MV-4-11 (cell line): ENCODE data around the gene DPPA4.

Experiments used
- DNase-seq: peaks from one replicate; lab custom pipeline; 2025; lab: John Stamatoyannopoulos, UW

DPPA4 gene

GRCh38 chr3:109338322-109338721, 976 bp upstream of the DPPA4 start:
- no peak for DNase-seq

- DNase-seq = no peak
Measured at GRCh38 chr3:109336291-109336861, 970 bp downstream of the DPPA4 start.

GRCh38 chr3:109334572-109334971, 2.8 kb downstream of the DPPA4 start:
- DNase-seq = no peak

- no peak for DNase-seq
Measured at GRCh38 chr3:109331692-109332091, 5.7 kb downstream of the DPPA4 start.

- DNase-seq = no peak
Measured at GRCh38 chr3:109330405-109330804, 6.9 kb downstream of the DPPA4 start.

DNA sequence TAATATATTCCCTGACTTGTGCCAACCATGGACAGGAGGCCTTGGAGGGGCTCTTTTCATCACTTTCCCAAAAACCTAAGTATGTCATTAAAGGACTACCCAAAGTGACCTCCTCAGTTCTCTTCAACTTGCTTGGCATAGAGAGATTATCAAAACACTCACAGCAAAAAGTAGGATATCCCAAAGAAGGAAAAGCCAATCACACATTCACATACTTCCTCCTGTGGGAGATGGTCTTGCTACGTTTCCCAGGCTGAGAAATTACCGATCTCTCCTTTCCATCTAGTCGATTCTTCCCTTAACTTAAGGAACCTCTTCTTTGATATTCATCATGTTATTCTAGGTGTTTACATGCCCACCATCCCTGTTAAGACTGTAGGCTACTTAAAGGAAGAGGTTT, 9.1 kb downstream of the DPPA4 start:
- no peak for DNase-seq

GRCh38 chr3:109325657-109326056, 11.7 kb downstream of the DPPA4 start:
- no peak for DNase-seq

DNA sequence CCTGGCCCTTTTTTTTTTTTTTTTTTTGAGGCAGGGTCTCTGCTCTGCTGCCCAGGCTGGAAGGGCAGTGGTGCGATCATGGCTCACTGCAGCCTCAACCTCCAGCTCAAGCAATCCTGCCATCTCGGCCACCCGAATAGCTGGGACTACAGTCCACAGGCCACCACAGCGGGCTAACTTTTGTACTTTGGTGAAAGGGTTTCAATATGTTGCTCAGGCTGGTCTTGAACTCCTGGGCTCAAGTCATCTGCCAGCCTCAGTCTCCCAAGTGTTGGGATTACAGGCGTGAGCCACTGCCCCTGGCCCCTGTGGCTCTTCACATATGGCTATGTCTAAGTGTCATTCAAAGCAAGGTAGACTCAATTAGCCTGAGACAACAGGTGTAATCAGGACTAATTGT, 12.2 kb downstream of the DPPA4 start:
- no peak for DNase-seq

- DNase-seq = no peak
Measured at GRCh38 chr3:109316162-109316730, 21.1 kb downstream of the DPPA4 start, which contains the start of gene DPPA2. TSS of gene DPPA2 (minus strand) at chr3:109316517. CDS start at chr3:109314542, 1,975 bp downstream.

DNA sequence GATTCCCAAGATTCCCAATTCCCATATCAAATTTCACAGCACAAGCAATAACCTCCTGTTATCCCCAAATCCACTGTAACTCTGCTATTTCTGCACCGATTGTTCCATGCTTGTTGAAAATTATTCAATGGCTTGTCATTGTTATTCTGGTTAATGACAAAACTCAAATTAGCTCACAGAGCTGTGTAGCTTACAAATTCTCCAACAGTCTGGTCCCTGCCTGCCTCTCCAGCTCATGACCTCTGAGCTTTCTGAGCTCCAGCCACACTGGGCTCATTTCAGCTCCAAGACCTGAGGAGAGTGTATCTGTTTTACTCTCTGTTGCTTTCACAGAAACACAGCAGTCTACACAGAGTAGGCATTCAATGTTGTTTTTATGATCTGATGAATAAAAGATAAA, 24.3 kb downstream of the DPPA4 start:
- DNase-seq = no peak

GRCh38 chr3:109297496-109297895, 39.9 kb downstream of the DPPA4 start:
- no peak for DNase-seq

DNA sequence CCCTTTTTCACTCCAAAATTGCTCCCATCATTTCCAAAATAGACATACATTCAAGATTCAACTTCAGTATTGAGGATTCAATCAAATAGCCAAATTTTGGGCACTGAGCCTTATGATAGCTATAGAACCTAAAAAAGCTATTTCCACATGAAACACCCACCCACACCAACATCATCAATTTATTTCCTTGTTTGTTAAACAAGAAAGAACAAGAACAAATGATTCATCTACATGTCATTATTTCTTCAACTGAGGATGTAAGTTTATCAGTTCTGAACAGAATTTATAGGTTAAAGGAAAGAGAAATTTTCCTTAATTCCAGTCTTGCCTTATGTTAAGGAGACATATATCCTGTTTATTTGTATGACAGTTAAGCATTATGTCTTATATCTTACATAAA, 53.3 kb downstream of the DPPA4 start:
- no peak for DNase-seq

DNA sequence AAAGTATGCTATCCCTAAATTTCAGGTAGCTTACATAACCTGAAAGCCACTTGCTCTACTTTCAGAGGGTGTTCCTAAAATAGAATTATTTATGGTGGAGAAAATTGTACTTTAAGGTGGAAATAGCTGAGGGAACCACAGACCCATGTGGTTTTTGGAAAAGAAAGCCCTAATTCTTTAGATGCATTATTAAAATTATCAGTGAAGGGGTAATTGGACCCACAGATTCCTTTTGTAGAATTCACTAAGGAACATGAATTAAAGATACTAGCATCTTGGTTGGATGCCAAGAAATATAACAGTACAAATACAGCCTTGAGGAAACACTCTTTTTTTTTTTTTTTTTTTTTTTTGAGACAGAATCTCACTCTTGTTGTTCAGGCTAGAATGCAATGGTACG, 58.8 kb downstream of the DPPA4 start:
- no peak for DNase-seq

DNA sequence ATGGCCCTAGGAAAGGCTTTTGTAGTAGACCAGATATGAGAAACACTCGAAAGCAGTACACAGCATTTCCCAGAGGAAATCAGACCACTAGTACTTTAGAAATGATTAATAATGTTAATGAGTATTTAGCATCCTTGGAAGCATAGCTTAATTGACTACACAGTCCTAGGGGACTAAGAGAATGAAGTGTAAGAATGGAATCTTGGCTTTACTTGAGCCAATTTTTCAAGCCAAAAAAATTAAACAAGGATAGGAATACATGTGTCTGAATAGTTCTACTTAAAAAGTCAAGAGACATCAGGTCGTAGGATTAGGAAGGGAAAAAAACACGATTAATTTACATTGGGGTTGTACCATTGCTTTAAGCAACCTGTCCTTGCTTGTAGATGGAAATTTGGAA, 59.2 kb downstream of the DPPA4 start:
- no peak for DNase-seq
